LNCaP clone FGC (cell line): Measurements from ENCODE around the gene GRM4.

Experiments used
- DNase-seq: peaks from one replicate; pipeline ENCODE4 v3.0.0-alpha.2; 2011; ENCODE audit warnings: low read depth
- H3K4me3 ChIP-seq: 2 replicates; pipeline ENCODE4 v1.5.1; 2011; ENCODE audit warnings: mild to moderate bottlenecking, low read depth, low read length, control low read depth
- TF ChIP-seq, protein P1 (sequence below): IDR thresholded peaks from 2 replicates; pipeline ENCODE4 v1.5.1; 2012; ENCODE audit warnings: mild to moderate bottlenecking; ENCODE audit not compliant: control insufficient read depth, insufficient read depth; ENCODE audit errors: extremely low read depth

The GRM4 gene

DNA sequence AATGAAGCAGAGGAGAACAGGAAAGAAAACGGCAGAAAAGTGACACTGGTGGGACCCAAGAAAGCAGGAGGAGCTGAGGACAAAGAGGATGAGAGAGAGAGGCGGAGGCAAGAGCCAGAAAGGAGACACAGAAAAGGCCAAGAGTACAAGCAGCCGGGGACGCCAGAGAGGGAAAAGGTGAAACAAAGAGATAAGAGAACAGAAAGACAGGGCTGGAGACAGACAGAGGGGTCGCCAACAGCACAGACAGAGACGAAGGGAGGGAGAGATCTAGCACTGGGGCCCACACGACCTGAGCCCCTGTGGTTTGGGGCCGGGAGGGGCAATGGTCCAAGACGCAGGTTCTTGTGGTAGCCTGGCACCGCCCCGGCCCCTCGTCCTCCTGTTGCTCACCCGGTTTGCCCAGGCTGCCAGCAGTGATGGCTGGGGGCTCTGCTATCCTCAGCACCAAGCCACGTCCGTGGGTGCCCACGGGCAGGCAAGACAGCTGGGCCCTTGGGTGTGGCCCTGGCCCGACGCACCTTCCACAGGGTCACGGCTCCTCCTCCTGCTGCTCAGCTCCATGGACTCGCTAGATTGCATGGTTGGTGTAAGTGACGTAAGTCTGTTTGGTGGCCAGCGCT is 123.5 kb downstream of the GRM4 start:
- TF ChIP-seq, protein P1, sequence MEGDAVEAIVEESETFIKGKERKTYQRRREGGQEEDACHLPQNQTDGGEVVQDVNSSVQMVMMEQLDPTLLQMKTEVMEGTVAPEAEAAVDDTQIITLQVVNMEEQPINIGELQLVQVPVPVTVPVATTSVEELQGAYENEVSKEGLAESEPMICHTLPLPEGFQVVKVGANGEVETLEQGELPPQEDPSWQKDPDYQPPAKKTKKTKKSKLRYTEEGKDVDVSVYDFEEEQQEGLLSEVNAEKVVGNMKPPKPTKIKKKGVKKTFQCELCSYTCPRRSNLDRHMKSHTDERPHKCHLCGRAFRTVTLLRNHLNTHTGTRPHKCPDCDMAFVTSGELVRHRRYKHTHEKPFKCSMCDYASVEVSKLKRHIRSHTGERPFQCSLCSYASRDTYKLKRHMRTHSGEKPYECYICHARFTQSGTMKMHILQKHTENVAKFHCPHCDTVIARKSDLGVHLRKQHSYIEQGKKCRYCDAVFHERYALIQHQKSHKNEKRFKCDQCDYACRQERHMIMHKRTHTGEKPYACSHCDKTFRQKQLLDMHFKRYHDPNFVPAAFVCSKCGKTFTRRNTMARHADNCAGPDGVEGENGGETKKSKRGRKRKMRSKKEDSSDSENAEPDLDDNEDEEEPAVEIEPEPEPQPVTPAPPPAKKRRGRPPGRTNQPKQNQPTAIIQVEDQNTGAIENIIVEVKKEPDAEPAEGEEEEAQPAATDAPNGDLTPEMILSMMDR, result no peak
- DNase-seq, result no peak
- no peak overlapping the region for H3K4me3 ChIP-seq

DNA sequence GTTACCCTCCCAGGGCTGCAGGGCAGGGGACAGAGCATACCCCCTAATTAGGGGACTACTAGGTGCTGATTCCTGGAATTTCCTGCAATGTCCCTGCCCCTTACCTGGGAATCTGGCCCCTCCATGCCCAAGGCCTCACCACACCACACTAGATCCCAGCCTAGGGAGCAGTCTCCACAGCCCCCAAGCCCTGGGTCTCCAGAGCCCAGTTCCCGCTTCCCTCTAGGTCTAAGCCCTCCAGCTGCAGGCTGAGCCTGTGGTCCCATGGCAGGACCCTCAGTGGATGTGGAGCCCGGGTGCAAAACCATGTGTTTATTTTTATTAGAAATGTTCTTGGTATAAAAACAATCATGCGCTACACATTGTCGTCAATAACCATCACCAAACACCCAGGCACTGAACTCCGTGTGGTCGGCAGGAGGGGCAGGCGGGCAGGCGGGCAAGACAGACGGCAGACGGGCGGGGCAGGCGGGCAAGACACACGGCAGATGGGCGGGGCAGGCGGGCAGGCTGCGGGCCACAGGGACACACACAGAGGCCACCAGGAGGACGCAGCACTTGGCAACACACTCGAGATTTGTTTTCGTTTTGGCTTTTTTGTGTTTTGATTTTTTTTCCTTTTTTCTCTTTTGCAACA is 124.2 kb downstream of the GRM4 start:
- TF ChIP-seq, protein P1, result no peak
- H3K4me3 ChIP-seq, result no peak overlapping the region
- no peak for DNase-seq

DNA sequence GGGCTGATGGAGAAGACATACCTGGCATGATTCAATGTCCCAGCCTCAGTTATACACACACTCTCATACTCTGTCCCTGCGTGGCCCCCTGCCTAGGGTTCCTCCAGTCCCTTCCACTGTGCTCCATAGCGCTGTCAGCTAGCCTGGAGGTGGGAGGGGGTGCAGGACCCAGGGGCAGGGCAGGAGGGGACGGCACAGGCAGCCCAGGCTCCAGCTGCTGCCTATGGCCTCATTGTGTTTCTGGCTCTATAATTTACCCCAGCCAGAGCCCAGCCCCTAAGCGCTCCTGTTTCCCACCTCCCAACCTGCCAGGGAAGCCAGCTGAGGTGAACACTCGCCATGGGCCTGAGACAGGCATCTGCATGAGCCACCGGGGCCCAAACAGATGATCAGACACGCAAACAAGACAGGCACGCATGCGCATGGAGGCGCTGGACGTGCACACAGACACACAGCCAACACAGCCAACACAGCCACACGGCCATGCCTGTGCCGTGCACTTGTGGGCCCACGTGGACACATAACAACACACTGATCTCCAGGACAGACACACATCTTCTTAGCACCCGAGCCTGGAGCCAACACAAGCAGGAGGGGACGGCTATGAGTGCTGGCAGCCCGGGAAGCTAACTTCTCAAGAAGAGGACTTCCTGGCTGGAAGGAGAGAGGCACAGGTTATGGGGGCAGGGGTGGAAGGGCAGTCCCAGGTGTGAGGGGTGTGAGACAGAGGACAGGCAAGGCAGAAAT is 124.9 kb downstream of the GRM4 start:
- no peak overlapping the region for H3K4me3 ChIP-seq
- TF ChIP-seq, protein P1, result no peak
- no peak for DNase-seq

DNA sequence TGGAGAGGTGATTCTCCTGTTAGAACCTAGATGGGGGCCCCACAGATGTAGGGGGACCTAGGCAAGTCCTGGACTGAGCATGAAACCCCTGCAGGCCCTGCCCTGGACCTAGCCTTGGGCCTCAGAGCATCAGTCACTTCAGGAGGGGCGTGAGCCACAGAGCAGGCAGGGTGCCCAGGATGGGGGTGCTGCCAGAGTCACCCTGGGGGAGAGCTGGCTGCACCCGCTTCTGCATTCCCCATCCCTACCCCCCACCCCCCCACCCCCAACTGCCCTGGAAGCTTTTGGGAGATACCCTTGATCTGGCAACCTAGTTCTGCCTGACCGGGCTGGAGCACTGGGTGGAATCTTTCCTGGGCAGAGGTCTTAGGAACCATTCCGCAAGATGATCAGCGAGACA is 125.6 kb downstream of the GRM4 start:
- TF ChIP-seq, protein P1, result no peak
- H3K4me3 ChIP-seq, result no peak overlapping the region
- DNase-seq, result no peak

DNA sequence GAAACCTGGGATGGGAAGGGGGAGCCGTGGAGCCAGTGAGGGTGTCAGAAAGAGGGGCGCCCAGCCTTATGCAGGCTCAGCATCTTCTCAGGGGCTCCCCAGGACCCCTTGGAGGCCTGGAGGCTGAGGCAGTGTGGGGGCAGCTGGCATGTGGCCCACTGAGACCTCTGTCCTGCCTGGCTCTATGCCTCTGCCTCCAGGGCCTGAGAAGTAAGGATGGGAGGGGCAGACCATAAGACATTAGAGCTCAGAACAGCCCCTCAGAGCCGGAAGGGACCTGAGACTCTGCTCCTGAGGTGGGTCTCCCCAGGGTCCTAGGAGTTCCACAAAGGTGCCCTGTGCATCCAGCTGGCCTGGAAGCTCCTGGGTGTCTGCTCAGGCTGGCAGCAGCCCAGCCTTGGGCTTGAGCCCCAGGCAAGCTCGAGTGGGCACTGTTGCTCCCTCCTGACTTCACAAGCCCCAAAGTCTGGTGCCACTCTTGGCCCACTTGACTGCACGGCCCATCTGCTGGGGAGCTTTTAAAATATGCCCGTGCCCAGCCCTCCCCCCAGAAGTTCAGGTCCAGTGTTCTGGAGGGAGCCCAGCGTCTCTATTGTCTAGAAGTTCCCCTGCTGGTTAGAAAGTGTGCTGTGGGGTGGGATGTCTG is 126.8 kb downstream of the GRM4 start:
- no peak for DNase-seq
- TF ChIP-seq, protein P1, result no peak
- no peak overlapping the region for H3K4me3 ChIP-seq

DNA sequence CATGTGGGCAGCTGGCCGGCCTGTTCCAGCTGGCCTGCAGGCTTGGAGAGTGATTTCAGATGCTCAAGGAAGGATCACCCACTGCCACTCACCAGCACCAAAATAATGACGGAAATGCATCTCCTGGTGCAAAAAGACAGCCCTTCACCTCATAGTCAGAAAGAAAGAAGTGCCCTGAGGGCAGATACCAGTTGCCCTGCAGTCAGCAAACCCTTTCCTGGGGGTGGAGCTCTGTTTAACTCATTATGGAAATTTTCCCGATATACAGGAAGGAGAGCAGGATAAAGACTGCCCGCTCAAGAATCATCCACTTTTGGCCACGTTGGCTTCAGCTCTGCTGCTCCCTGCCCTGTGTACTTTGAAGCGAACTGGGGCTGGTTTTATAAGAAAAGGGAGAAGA is 127.9 kb downstream of the GRM4 start:
- TF ChIP-seq, protein P1, result no peak
- no peak for DNase-seq
- no peak overlapping the region for H3K4me3 ChIP-seq
